GM23338 (cell line): ENCODE data around the gene CDC45. TPM values are rescaled to one million over a fixed set of nuclear protein-coding genes. Genes with fewer than 3 reads are reported as not detected.

ENCODE experiments used
- ATAC-seq: fragments of 200-7000 bp; cut with Tn5 transposase; 3 replicates; pipeline ENCODE4 v1.9.1; 2020
- DNase-seq: peaks from one replicate; pipeline ENCODE4 v3.0.0-alpha.2; 2015; ENCODE audit warnings: low spot score
- H2AFZ ChIP-seq: fragments of 200-600 bp; sonication (generic); 2 replicates; pipeline ENCODE4 v1.8.0; 2016; ENCODE audit warnings: antibody characterized with exemption, mild to moderate bottlenecking, moderate library complexity
- H3F3A ChIP-seq: fragments of 200-600 bp; sonication (generic); replicated peaks from 2 replicates; pipeline ENCODE4 v1.8.0; 2017; ENCODE audit warnings: antibody characterized with exemption, mixed run types, low read depth
- H3K27ac ChIP-seq: fragments of 200-600 bp; sonication (generic); 2 replicates; pipeline ENCODE4 v1.6.1; 2016; ENCODE audit warnings: low read depth
- H3K27me3 ChIP-seq: fragments of 200-600 bp; sonication (generic); 2 replicates; pipeline ENCODE4 v1.8.0; 2016; ENCODE audit warnings: mild to moderate bottlenecking, mixed run types, moderate library complexity; ENCODE audit not compliant: insufficient read depth
- H3K36me3 ChIP-seq: fragments of 200-600 bp; sonication (generic); 2 replicates; pipeline ENCODE4 v1.8.0; 2016; ENCODE audit warnings: mild to moderate bottlenecking; ENCODE audit not compliant: insufficient read depth
- H3K4me1 ChIP-seq: fragments of 200-600 bp; sonication (generic); 2 replicates; pipeline ENCODE4 v1.8.0; 2016; ENCODE audit warnings: mild to moderate bottlenecking, moderate library complexity; ENCODE audit not compliant: insufficient read depth
- H3K4me2 ChIP-seq: fragments of 200-600 bp; sonication (generic); 2 replicates; pipeline ENCODE4 v1.7.1; 2017; ENCODE audit warnings: mixed run types
- H3K4me3 ChIP-seq: fragments of 200-600 bp; sonication (generic); 2 replicates; pipeline ENCODE4 v1.6.1; 2016; ENCODE audit warnings: mixed run types
- H3K79me2 ChIP-seq: fragments of 200-600 bp; sonication (generic); replicated peaks from 2 replicates; pipeline ENCODE4 v1.8.0; 2017; ENCODE audit warnings: mild to moderate bottlenecking; ENCODE audit not compliant: insufficient read depth
- H3K9me2 ChIP-seq: fragments of 200-600 bp; sonication (generic); 2 replicates; pipeline ENCODE4 v1.8.0; 2017; ENCODE audit not compliant: insufficient read depth
- H4K20me1 ChIP-seq: fragments of 200-600 bp; sonication (generic); replicated peaks from 2 replicates; pipeline ENCODE4 v1.8.0; 2017; ENCODE audit warnings: mild to moderate bottlenecking; ENCODE audit not compliant: insufficient read depth
- H3K27ac Mint-ChIP-seq: 2 replicates; pipeline ENCODE4 v1.8.0; 2020; ENCODE audit warnings: inconsistent platforms, mild to moderate bottlenecking, moderate library complexity, mixed read lengths
- H3K27me3 Mint-ChIP-seq: 3 replicates; pipeline ENCODE4 v1.8.0; 2022; ENCODE audit warnings: low read depth, mild to moderate bottlenecking, moderate library complexity, mixed read lengths, inconsistent platforms; ENCODE audit not compliant: insufficient read depth, poor library complexity
- H3K36me3 Mint-ChIP-seq: 3 replicates; pipeline ENCODE4 v1.8.0; 2021; ENCODE audit warnings: low read depth, mild to moderate bottlenecking, inconsistent platforms, moderate library complexity, mixed read lengths
- H3K4me1 Mint-ChIP-seq: 3 replicates; pipeline ENCODE4 v1.8.0; 2020; ENCODE audit warnings: mild to moderate bottlenecking, inconsistent platforms, mixed read lengths
- H3K4me3 Mint-ChIP-seq: 3 replicates; pipeline ENCODE4 v1.8.0; 2021; ENCODE audit warnings: moderate library complexity, mild to moderate bottlenecking, inconsistent platforms, mixed read lengths
- H3K9me3 Mint-ChIP-seq: 3 replicates; pipeline ENCODE4 v1.8.0; 2020; ENCODE audit warnings: moderate library complexity, mild to moderate bottlenecking, inconsistent platforms, mixed read lengths
- CREB1 ChIP-seq: fragments of 250-450 bp; sonication (Bioruptor Pico); IDR thresholded peaks from 2 replicates; pipeline ENCODE4 v1.5.0; 2020; ENCODE audit warnings: low read depth, mild to moderate bottlenecking, moderate library complexity
- ETS1 ChIP-seq: IDR thresholded peaks from 2 replicates; pipeline ENCODE4 v1.6.1; 2016; ENCODE audit warnings: antibody characterized with exemption
- EZH2 ChIP-seq: fragments of 200-600 bp; sonication (generic); IDR thresholded peaks from one replicate; pipeline ENCODE4 v1.8.0; 2017; ENCODE audit warnings: antibody characterized with exemption, mild to moderate bottlenecking, low read depth; ENCODE audit not compliant: unreplicated experiment
- EZH2phosphoT487 ChIP-seq: fragments of 200-600 bp; sonication (generic); IDR thresholded peaks from one replicate; pipeline ENCODE4 v1.8.1; 2018; ENCODE audit warnings: antibody characterized with exemption; ENCODE audit not compliant: unreplicated experiment
- NANOG ChIP-seq: IDR thresholded peaks from 2 replicates; pipeline ENCODE4 v1.6.1; 2016; ENCODE audit warnings: antibody characterized with exemption, borderline replicate concordance
- POLR2AphosphoS5 ChIP-seq: IDR thresholded peaks from 2 replicates; pipeline ENCODE4 v1.6.1; 2016; ENCODE audit warnings: antibody characterized with exemption, low read depth
- REST ChIP-seq: IDR thresholded peaks from one replicate; pipeline ENCODE4 v1.6.1; 2018; ENCODE audit warnings: antibody characterized with exemption; ENCODE audit not compliant: unreplicated experiment
- ZNF114 ChIP-seq: fragments of 250-450 bp; sonication (Bioruptor Pico); IDR thresholded peaks from 2 replicates; pipeline ENCODE4 v1.5.0; 2020; ENCODE audit warnings: mild to moderate bottlenecking, moderate library complexity
- ZNF331 ChIP-seq: fragments of 250-450 bp; sonication (Bioruptor Pico); IDR thresholded peaks from 2 replicates; pipeline ENCODE4 v1.5.0; 2020; ENCODE audit warnings: low read depth, mild to moderate bottlenecking, moderate library complexity
- polyA plus RNA-seq: library from polyadenylated mRNA; unstranded; fragments of >200 nt; fragmentation: Nextera tagmentation; extraction: Ambion mirVana; gene quantifications from 2 replicates; pipeline ENCODE4 v1.2.1, GENCODE V29; 2016
- total RNA-seq: library from RNA; depleted of rRNA; stranded (reverse); fragments of >200 nt; shearing (Covaris generic); gene quantifications from 2 replicates; pipeline ENCODE4 v1.2.3, GENCODE V29; 2014
- TF ChIP-seq, protein P1 (sequence below): fragments of 250-450 bp; sonication (Bioruptor Pico); IDR thresholded peaks from 2 replicates; pipeline ENCODE4 v1.5.0; 2020; ENCODE audit warnings: mild to moderate bottlenecking, moderate library complexity

CDC45 gene
- total and polyA plus RNA-seq, 2 experiments from 2014 or later: 29.0 to 30.3 TPM

DNA sequence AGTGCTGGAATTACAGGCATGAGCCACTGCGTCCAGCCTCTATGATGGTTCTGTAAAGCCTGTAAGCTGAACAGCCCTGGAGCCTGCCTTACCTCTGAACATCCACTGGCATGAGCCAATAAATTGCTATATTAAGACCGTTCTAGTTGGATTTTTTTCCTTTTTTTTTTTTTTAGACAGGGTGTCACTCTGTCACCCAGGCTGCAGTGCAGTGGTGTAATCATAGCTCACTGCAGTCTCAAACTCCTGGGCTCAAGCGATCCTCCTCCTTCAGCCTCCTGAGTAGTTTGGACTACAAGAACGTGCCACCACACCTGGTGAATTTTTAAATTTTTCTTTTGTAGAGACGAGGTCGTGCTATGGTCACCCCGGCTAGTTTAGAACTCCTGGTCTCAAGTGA, 70.7 kb downstream of the CDC45 start:
- no peaks in the 10 kb centered on the region for H3K36me3 Mint-ChIP-seq
- DNase-seq (no peak), ATAC-seq (no peak)
- no peak overlapping the region for H3K4me2 ChIP-seq
- H3K79me2 ChIP-seq: no peaks in the 10 kb centered on the region
- H3K27me3 ChIP-seq: no peaks in the 10 kb centered on the region
- H3K9me2 ChIP-seq: no peaks in the 10 kb centered on the region
- no peak overlapping the region for H3K4me3 Mint-ChIP-seq
- H3K4me3 ChIP-seq: no peak overlapping the region
- H3K36me3 ChIP-seq: no peaks in the 10 kb centered on the region
- TF ChIP-seq EZH2: no peak
- TF ChIP-seq, protein P1, sequence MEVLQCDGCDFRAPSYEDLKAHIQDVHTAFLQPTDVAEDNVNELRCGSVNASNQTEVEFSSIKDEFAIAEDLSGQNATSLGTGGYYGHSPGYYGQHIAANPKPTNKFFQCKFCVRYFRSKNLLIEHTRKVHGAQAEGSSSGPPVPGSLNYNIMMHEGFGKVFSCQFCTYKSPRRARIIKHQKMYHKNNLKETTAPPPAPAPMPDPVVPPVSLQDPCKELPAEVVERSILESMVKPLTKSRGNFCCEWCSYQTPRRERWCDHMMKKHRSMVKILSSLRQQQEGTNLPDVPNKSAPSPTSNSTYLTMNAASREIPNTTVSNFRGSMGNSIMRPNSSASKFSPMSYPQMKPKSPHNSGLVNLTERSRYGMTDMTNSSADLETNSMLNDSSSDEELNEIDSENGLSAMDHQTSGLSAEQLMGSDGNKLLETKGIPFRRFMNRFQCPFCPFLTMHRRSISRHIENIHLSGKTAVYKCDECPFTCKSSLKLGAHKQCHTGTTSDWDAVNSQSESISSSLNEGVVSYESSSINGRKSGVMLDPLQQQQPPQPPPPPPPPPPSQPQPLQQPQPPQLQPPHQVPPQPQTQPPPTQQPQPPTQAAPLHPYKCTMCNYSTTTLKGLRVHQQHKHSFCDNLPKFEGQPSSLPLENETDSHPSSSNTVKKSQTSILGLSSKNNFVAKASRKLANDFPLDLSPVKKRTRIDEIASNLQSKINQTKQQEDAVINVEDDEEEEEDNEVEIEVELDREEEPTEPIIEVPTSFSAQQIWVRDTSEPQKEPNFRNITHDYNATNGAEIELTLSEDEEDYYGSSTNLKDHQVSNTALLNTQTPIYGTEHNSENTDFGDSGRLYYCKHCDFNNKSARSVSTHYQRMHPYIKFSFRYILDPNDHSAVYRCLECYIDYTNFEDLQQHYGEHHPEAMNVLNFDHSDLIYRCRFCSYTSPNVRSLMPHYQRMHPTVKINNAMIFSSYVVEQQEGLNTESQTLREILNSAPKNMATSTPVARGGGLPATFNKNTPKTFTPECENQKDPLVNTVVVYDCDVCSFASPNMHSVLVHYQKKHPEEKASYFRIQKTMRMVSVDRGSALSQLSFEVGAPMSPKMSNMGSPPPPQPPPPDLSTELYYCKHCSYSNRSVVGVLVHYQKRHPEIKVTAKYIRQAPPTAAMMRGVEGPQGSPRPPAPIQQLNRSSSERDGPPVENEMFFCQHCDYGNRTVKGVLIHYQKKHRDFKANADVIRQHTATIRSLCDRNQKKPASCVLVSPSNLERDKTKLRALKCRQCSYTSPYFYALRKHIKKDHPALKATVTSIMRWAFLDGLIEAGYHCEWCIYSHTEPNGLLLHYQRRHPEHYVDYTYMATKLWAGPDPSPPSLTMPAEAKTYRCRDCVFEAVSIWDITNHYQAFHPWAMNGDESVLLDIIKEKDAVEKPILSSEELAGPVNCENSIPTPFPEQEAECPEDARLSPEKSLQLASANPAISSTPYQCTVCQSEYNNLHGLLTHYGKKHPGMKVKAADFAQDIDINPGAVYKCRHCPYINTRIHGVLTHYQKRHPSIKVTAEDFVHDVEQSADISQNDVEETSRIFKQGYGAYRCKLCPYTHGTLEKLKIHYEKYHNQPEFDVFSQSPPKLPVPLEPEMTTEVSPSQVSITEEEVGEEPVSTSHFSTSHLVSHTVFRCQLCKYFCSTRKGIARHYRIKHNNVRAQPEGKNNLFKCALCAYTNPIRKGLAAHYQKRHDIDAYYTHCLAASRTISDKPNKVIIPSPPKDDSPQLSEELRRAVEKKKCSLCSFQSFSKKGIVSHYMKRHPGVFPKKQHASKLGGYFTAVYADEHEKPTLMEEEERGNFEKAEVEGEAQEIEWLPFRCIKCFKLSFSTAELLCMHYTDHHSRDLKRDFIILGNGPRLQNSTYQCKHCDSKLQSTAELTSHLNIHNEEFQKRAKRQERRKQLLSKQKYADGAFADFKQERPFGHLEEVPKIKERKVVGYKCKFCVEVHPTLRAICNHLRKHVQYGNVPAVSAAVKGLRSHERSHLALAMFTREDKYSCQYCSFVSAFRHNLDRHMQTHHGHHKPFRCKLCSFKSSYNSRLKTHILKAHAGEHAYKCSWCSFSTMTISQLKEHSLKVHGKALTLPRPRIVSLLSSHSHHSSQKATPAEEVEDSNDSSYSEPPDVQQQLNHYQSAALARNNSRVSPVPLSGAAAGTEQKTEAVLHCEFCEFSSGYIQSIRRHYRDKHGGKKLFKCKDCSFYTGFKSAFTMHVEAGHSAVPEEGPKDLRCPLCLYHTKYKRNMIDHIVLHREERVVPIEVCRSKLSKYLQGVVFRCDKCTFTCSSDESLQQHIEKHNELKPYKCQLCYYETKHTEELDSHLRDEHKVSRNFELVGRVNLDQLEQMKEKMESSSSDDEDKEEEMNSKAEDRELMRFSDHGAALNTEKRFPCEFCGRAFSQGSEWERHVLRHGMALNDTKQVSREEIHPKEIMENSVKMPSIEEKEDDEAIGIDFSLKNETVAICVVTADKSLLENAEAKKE: no peak
- H3K27me3 Mint-ChIP-seq: peaks cover 9% of the 10 kb centered on the region
- H2AFZ ChIP-seq: no peak overlapping the region
- H3F3A ChIP-seq: no peaks in the 10 kb centered on the region
- H3K27ac ChIP-seq: no peak overlapping the region
- peaks cover 2% of the 10 kb centered on the region; the same call in 2 of the 3 replicates for H3K9me3 Mint-ChIP-seq
- H4K20me1 ChIP-seq: no peaks in the 10 kb centered on the region
- H3K27ac Mint-ChIP-seq: no peak overlapping the region
- H3K4me1 Mint-ChIP-seq: peaks cover 10% of the 10 kb centered on the region; the same call in 2 of the 3 replicates
- H3K4me1 ChIP-seq: no peaks in the 10 kb centered on the region; the same call in 1 of the 2 replicates

- H3K36me3 Mint-ChIP-seq: no peaks in the 10 kb centered on the region
- H3K9me3 Mint-ChIP-seq: peaks cover 2% of the 10 kb centered on the region; the same call in 1 of the 3 replicates
- no peaks in the 10 kb centered on the region for H3K27me3 ChIP-seq
- no peaks in the 10 kb centered on the region for H3K36me3 ChIP-seq
- no peaks in the 10 kb centered on the region for H3K27me3 Mint-ChIP-seq
- no peak overlapping the region for H2AFZ ChIP-seq
- no peak for TF ChIP-seq ZNF114 (CRISPR knock-in tag)
- no peak for TF ChIP-seq CREB1 (CRISPR knock-in tag)
- no peak for TF ChIP-seq NANOG
- no peak for TF ChIP-seq ZNF331
- no peak for TF ChIP-seq EZH2
- no peak for TF ChIP-seq REST
- no peak for TF ChIP-seq EZH2phosphoT487
- no peak for TF ChIP-seq POLR2AphosphoS5
- no peak for TF ChIP-seq ETS1
- H4K20me1 ChIP-seq: no peaks in the 10 kb centered on the region
- peaks cover 5% of the 10 kb centered on the region; the same call in 2 of the 3 replicates for H3K4me1 Mint-ChIP-seq
- H3F3A ChIP-seq: no peaks in the 10 kb centered on the region
- no peak for ATAC-seq
- H3K9me2 ChIP-seq: no peaks in the 10 kb centered on the region
- H3K27ac Mint-ChIP-seq: no peak overlapping the region
- no peak overlapping the region for H3K27ac ChIP-seq
- H3K4me1 ChIP-seq: no peaks in the 10 kb centered on the region; the same call in 1 of the 2 replicates
- H3K79me2 ChIP-seq: no peaks in the 10 kb centered on the region
- H3K4me3 Mint-ChIP-seq: no peak overlapping the region
- DNase-seq: no peak
- no peak overlapping the region for H3K4me2 ChIP-seq
- H3K4me3 ChIP-seq: no peak overlapping the region
These were observed 73.5 kb downstream of the CDC45 start for GRCh38 chr22:19553201-19553600.
